GM12878 (cell line): ENCODE data around the gene ADSS1. TPM values are rescaled to one million over a fixed set of nuclear protein-coding genes. Genes with fewer than 3 reads are reported as not detected.

Experiments used
- ATAC-seq: fragments of 200-7000 bp; cut with Tn5 transposase; 3 replicates; pipeline ENCODE4 v1.9.1; 2020; ENCODE audit warnings: mild to moderate bottlenecking, moderate library complexity
- BruUV-seq: library from RNA; stranded (reverse); fragments of 400-500 nt; replicated peaks from 2 replicates; lab custom pipeline; 2021; lab: Mats Ljungman, UMichigan
- CTCF ChIA-PET: fragments of 300-600 bp; sonication (Branson Sonifier 250); formaldehyde crosslinking; extraction: SDS; loops from one replicate; lab custom pipeline; 2021; ENCODE audit warnings: inconsistent platforms; lab: Yijun Ruan, JAX
- POLR2A ChIA-PET: fragments of 350-600 bp; formaldehyde crosslinking; extraction: SDS; loops from one replicate; lab custom pipeline; 2021; ENCODE audit warnings: inconsistent platforms; lab: Charles Lee
- RAD21 ChIA-PET: fragments of 300-600 bp; sonication (Branson Sonifier 250); formaldehyde crosslinking; loops from one replicate; lab custom pipeline; 2023; ENCODE audit warnings: antibody characterized with exemption; ENCODE audit not compliant: unreplicated experiment; lab: Charles Lee
- SMC1A ChIA-PET: fragments of 300-600 bp; sonication (Branson Sonifier 250); formaldehyde crosslinking; loops from one replicate; lab custom pipeline; 2023; ENCODE audit not compliant: unreplicated experiment, uncharacterized antibody; lab: Charles Lee
- DNase-seq: peaks from one replicate; pipeline ENCODE4 v3.0.0-alpha.2; 2011; ENCODE audit warnings: low read depth, low spot score
- FAIRE-seq: peaks from 3 replicates; lab custom pipeline; 2011; peaks lifted over from hg19 to GRCh38; lab: Jason Lieb, UNC
- H2AFZ ChIP-seq: 2 replicates; pipeline ENCODE4 v1.6.0; 2011; ENCODE audit warnings: low read depth, low read length, control low read depth; ENCODE audit not compliant: control insufficient read depth
- H3K27ac ChIP-seq: 2 replicates; pipeline ENCODE4 v1.5.1; 2011; ENCODE audit warnings: control low read depth; ENCODE audit not compliant: control insufficient read depth, insufficient read depth
- H3K27me3 ChIP-seq, 2 experiments: replicated peaks in 1 of 2; 2 replicates each; pipeline versions ENCODE4 v1.6.0 to v1.6.1; 2011; ENCODE audit warnings: low read length in 1 of 2; ENCODE audit not compliant: control insufficient read depth in 2 of 2, insufficient read depth in 2 of 2
- H3K36me3 ChIP-seq, 2 experiments: 2 replicates each; pipeline ENCODE4 v1.5.1; 2011; ENCODE audit warnings: low read length in 1 of 2; ENCODE audit not compliant: control insufficient read depth in 2 of 2, insufficient read depth in 2 of 2
- H3K4me1 ChIP-seq: 2 replicates; pipeline ENCODE4 v1.6.1; 2011; ENCODE audit warnings: mild to moderate bottlenecking, low read length, moderate library complexity, mixed read lengths; ENCODE audit not compliant: control insufficient read depth, insufficient read depth
- H3K4me2 ChIP-seq: 2 replicates; pipeline ENCODE4 v1.6.0; 2011; ENCODE audit warnings: control low read depth; ENCODE audit not compliant: control insufficient read depth, insufficient read depth
- H3K4me3 ChIP-seq: fragments of 200-600 bp; sonication (generic); 2 replicates; pipeline ENCODE4 v1.5.1; 2016
- H3K79me2 ChIP-seq: 2 replicates; pipeline ENCODE4 v1.6.0; 2011; ENCODE audit warnings: low read length; ENCODE audit not compliant: control insufficient read depth, insufficient read depth
- H3K9ac ChIP-seq: 2 replicates; pipeline ENCODE4 v1.8.0; 2011; ENCODE audit warnings: low read length, control low read depth, mixed read lengths; ENCODE audit not compliant: control insufficient read depth, insufficient read depth
- H3K9me3 ChIP-seq: replicated peaks from 3 replicates; pipeline ENCODE4 v1.5.1; 2011; ENCODE audit warnings: mild to moderate bottlenecking, low read length; ENCODE audit not compliant: control insufficient read depth, insufficient read depth
- H4K20me1 ChIP-seq: 2 replicates; pipeline ENCODE4 v1.6.0; 2011; ENCODE audit not compliant: control insufficient read depth, insufficient read depth
- BCL11A ChIP-seq: IDR thresholded peaks from 2 replicates; pipeline ENCODE4 v1.6.1; 2011; ENCODE audit warnings: low read depth, low read length
- BCL3 ChIP-seq: IDR thresholded peaks from 2 replicates; pipeline ENCODE4 v1.6.1; 2011; ENCODE audit warnings: borderline replicate concordance, low read depth, mild to moderate bottlenecking, moderate library complexity, low read length; ENCODE audit not compliant: insufficient read depth, poor library complexity, severe bottlenecking
- BCLAF1 ChIP-seq: fragments of 450-650 bp; IDR thresholded peaks from 2 replicates; pipeline ENCODE4 v1.6.1; 2017; ENCODE audit warnings: antibody characterized with exemption, mild to moderate bottlenecking, moderate library complexity
- E4F1 ChIP-seq: fragments of 450-650 bp; IDR thresholded peaks from 2 replicates; pipeline ENCODE4 v1.6.1; 2018; ENCODE audit warnings: borderline replicate concordance, mild to moderate bottlenecking; ENCODE audit not compliant: partially characterized antibody
- IRF4 ChIP-seq: IDR thresholded peaks from 2 replicates; pipeline ENCODE4 v1.6.1; 2011; ENCODE audit warnings: low read depth, low read length
- NFXL1 ChIP-seq: fragments of 450-650 bp; IDR thresholded peaks from 2 replicates; pipeline ENCODE4 v1.6.1; 2017; ENCODE audit warnings: antibody characterized with exemption, mild to moderate bottlenecking, borderline replicate concordance
- POLR2A ChIP-seq: IDR thresholded peaks from 2 replicates; pipeline ENCODE4 v1.6.1; 2011; ENCODE audit warnings: low read depth, mild to moderate bottlenecking, low read length
- RFX5 ChIP-seq: IDR thresholded peaks from 2 replicates; pipeline ENCODE4 v1.6.1; 2011; ENCODE audit warnings: low read depth, low read length, improper control_type of control experiment
- STAT3 ChIP-seq: IDR thresholded peaks from 2 replicates; pipeline ENCODE4 v1.6.1; 2011; ENCODE audit warnings: low read depth, low read length, improper control_type of control experiment
- WGBS: methylation state at CpG from one replicate; pipeline ENCODE4 v1.1.6; 2016; ENCODE audit warnings: low lambda C conversion rate; ENCODE audit not compliant: insufficient replicate concordance, insufficient coverage; ENCODE audit errors: missing lambda C conversion rate; 5-methylcytosine and 5-hydroxymethylcytosine counted together
- in situ Hi-C: fragments of 300-500 bp; cut with MboI; formaldehyde crosslinking; loops from 9 replicates; pipeline ENCODE4 v1.14.3; 2018; ENCODE audit warnings: mixed read lengths
- intact Hi-C: fragments of 100-400 bp; cut with micrococcal nuclease; formaldehyde crosslinking; loops from one replicate; pipeline ENCODE4 v1.14.2; 2022; ENCODE audit not compliant: unreplicated experiment
- polyA plus RNA-seq, 11 experiments: library from polyadenylated mRNA; depleted of rRNA in 4 of 11; unstranded in 6 of 11; stranded (reverse) in 5 of 11; fragments of >200 nt; fragmentation: Nextera tagmentation in 4 of 11; fragmentation: Illumina TruSeq in 1 of 11; extraction: Ambion mirVana in 4 of 11; extraction: Trizol in 1 of 11; gene quantifications; 1 replicate in 1 of 11; 2 replicates in 10 of 11; pipeline versions ENCODE4 v1.2.1 to v1.2.3, GENCODE V29; 2011 to 2016; ENCODE audit warnings: inconsistent platforms in 2 of 11, missing spikeins in 2 of 11, low read depth in 1 of 11
- total RNA-seq, 4 experiments: library from RNA; depleted of rRNA in 3 of 4; stranded (reverse); fragments of >200 nt in 3 of 4; fragmentation: Illumina TruSeq in 1 of 4; extraction: Trizol in 1 of 4; gene quantifications; 2 replicates each; pipeline versions ENCODE4 v1.2.1 to v1.2.3, GENCODE V29; 2013 to 2021
- TF ChIP-seq, protein P1 (sequence below): IDR thresholded peaks from 2 replicates; pipeline ENCODE4 v1.6.1; 2011; ENCODE audit warnings: low read depth, low read length, improper control_type of control experiment, borderline replicate concordance
- TF ChIP-seq, protein P2 (sequence below): IDR thresholded peaks from 2 replicates; pipeline ENCODE4 v1.6.1; 2011; ENCODE audit warnings: low read depth, mild to moderate bottlenecking, low read length, moderate library complexity, borderline replicate concordance; ENCODE audit errors: extremely low read depth
- TF ChIP-seq, protein P3 (sequence below): fragments of 450-650 bp; IDR thresholded peaks from 2 replicates; pipeline ENCODE4 v1.6.1; 2017; ENCODE audit warnings: low read depth, mild to moderate bottlenecking, moderate library complexity

Gene ADSS1
- total and polyA plus RNA-seq, 10 of the 15 experiments (the other 5 are each of a cell fraction or from before 2014, with no cell fraction given), result 0.11 to 0.45 (median 0.28) TPM; not detected in 5

DNA sequence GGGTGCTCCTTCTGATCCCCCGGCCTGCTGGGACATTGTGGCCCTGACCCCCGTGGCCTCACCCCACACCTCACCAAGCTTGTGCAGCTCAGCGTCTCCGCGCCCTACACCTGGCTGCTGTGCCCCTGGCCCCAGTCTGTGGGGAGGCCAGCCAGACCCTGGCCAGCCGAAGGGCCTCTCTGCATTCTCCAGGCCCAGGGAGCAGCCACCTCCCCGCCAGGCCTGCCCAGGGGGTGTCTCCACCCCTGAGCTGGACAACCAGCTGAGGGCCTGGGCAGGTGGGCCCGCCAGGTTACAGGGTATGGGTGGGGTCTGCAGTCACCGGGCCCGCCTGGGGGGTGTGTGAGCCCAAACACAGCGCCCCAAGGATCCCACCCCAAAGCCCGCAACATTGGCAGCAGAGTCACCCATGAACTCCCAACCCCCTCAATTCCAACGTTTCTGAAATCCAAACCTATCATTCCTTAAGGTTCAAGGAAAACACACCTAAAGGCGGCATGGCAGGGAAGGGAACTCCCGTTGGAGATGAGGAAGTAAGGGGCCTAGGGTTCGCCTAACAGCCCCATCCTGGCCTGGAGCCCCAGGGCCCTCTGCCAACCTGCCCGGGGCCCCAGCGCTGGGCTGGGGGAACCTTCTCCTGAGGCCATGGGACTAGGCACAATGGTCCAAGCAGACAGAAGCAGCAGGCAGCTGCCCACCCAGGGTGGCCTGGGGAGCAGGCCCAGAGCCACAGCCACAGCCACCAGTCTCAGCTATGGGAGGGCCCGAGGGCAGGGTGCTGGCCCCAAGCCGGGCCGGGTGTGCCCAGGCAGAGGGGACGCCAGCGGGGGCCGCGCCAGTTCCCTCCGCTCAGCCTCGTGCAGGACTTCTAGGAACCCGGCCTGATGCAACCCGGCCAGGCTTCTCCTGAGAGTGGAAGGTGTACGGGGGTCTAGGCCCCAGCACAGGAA, 63.0 kb downstream of the ADSS1 start:
- no peak for FAIRE-seq
- in situ Hi-C loops, result no loop called here
- SMC1A ChIA-PET, result no interaction called here
- TF ChIP-seq, protein P1, sequence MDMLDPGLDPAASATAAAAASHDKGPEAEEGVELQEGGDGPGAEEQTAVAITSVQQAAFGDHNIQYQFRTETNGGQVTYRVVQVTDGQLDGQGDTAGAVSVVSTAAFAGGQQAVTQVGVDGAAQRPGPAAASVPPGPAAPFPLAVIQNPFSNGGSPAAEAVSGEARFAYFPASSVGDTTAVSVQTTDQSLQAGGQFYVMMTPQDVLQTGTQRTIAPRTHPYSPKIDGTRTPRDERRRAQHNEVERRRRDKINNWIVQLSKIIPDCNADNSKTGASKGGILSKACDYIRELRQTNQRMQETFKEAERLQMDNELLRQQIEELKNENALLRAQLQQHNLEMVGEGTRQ, result no peak
- TF ChIP-seq E4F1, result no peak
- TF ChIP-seq, protein P2, sequence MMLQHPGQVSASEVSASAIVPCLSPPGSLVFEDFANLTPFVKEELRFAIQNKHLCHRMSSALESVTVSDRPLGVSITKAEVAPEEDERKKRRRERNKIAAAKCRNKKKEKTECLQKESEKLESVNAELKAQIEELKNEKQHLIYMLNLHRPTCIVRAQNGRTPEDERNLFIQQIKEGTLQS, result no peak
- no peak for TF ChIP-seq RFX5
- TF ChIP-seq NFXL1, result no peak
- TF ChIP-seq, protein P3, sequence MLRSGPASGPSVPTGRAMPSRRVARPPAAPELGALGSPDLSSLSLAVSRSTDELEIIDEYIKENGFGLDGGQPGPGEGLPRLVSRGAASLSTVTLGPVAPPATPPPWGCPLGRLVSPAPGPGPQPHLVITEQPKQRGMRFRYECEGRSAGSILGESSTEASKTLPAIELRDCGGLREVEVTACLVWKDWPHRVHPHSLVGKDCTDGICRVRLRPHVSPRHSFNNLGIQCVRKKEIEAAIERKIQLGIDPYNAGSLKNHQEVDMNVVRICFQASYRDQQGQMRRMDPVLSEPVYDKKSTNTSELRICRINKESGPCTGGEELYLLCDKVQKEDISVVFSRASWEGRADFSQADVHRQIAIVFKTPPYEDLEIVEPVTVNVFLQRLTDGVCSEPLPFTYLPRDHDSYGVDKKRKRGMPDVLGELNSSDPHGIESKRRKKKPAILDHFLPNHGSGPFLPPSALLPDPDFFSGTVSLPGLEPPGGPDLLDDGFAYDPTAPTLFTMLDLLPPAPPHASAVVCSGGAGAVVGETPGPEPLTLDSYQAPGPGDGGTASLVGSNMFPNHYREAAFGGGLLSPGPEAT, result no peak
- TF ChIP-seq IRF4, result no peak
- no peak for TF ChIP-seq BCL11A
- TF ChIP-seq POLR2A, result no peak
- no peak for TF ChIP-seq STAT3
- no peak for TF ChIP-seq BCLAF1
- TF ChIP-seq BCL3, result no peak

More for the DNA sequence above, 63.0 kb downstream of the ADSS1 start:
- H3K9ac ChIP-seq, result no peak overlapping the region
- H3K4me2 ChIP-seq, result no peak overlapping the region
- peaks cover 2% of the 10 kb centered on the region; the same call in 1 of the 2 replicates for H3K79me2 ChIP-seq
- no TSS peak for BruUV-seq
- H3K27ac ChIP-seq, result no peak overlapping the region
- no peak overlapping the region for H2AFZ ChIP-seq
- RAD21 ChIA-PET, result no interaction called here
- intact Hi-C loops, result no loop called here
- H4K20me1 ChIP-seq, result peaks cover 3% of the 10 kb centered on the region; the same call in 1 of the 2 replicates
- H3K36me3 ChIP-seq, result peaks cover 0 to 6% of the 10 kb centered on the region in 2 experiments; a peak in 2 of 4 replicates
- H3K4me1 ChIP-seq, result no peaks in the 10 kb centered on the region
- CTCF ChIA-PET, result no interaction called here
- POLR2A ChIA-PET, result no interaction called here
- DNase-seq (no peak), ATAC-seq (no peak)
- H3K4me3 ChIP-seq, result no peak overlapping the region
- H3K27me3 ChIP-seq, result no peaks in the 10 kb centered on the region
- 93% methylated on average over 30 of the region's 30 CpGs for WGBS
- no peaks in the 10 kb centered on the region for H3K9me3 ChIP-seq
